NCI-H187 (cell line): ENCODE data around the gene FST.

ENCODE experiments used
- DNase-seq, 2 experiments: peaks; one replicate each; lab custom pipeline; 2025; lab: John Stamatoyannopoulos, UW

The FST gene, protein sequence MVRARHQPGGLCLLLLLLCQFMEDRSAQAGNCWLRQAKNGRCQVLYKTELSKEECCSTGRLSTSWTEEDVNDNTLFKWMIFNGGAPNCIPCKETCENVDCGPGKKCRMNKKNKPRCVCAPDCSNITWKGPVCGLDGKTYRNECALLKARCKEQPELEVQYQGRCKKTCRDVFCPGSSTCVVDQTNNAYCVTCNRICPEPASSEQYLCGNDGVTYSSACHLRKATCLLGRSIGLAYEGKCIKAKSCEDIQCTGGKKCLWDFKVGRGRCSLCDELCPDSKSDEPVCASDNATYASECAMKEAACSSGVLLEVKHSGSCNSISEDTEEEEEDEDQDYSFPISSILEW

DNA sequence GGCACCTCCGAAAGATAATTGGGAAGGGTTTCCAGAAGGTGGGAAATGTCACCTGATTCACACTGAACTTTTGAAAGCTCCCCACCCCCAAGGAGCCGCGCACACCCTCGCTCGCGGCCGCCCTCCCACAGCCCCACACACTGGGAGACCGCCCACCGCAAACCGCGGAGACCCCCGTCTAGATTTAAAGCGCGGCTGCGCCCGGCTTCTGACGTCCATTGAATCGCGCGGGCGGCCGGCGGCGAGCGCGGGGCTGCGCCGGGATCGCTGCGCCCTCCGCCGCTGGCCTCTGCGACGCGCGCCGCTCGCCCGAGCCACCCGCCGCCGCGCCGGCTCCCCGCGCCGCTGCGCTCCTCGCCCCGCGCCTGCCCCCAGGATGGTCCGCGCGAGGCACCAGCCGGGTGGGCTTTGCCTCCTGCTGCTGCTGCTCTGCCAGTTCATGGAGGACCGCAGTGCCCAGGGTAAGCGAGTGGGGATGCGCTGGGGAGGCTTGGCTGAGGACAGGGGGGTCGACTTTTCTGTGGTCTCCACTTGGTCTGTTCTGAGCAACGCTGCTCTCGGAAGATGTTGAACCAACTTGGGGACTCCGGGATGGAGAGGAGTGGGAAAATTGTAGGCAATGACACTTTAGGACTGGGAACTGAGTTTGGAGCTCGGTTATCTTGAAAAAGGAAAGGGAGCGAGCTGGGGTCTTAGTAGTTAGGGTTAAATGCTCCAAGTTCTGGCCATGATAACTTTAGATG, at the start of gene FST:
TSS of gene FST (plus strand) at position 214 of the 743 bp plus-strand sequence. CDS start at position 377, 163 bp downstream.
- DNase-seq = no peak

DNA sequence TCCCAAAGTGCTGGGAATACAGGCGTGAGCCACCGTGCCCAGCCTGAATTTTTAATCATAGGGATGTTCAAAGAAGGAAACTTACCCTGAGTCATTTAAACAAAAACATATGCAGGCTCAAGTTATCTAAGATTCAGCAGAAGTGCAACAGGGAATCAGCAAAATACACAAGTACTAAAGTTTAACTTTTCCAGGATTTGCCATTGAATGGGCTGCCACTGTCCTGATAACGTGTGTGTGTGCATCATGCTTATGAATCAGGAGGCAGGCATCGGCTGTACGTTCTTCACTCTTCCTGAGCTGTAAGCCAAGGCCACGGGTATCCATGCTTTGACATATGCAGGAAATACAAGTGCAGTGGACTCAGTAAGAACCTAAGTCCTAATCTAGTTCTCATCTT, 48.8 kb upstream of the FST start:
- no peak for DNase-seq

DNA sequence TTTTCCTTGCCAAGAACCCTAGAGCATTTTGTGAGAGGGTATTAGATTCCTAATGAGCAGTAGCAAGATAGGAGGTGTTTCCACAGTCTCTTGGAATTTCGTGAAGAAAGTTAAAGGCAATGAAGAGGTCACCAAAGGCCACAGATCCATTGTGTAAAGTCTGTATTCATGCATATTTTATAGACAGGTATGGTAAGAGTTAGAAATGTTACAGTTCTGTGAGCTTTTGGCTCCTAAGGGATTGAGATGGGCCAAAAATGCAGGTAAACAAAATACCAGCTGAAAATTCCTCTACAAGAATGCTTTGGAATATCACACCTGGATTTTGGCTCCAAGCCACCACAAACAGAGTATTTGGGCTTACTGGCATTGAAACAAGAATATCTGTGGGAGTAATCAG, 47.4 kb upstream of the FST start:
- no peak for DNase-seq

DNA sequence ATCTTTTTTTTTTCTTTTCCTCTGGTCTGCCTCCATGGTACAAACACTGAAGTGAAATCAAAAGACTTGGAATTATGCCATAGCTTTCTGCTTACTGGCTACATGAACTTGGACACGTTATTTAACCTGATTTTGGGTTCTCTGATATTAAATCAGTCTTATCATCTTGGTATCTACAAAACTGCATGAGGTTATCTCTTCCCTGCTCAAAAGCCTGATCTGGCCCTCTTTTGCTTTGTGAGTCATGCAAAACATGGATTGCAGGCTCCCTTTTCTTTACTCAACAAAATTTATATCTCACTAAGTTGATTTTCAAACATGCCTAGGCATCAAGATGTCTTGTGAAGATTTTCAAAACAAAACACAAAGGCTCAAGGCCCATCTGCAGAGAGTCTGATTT, 45.9 kb upstream of the FST start:
- DNase-seq = no peak

DNA sequence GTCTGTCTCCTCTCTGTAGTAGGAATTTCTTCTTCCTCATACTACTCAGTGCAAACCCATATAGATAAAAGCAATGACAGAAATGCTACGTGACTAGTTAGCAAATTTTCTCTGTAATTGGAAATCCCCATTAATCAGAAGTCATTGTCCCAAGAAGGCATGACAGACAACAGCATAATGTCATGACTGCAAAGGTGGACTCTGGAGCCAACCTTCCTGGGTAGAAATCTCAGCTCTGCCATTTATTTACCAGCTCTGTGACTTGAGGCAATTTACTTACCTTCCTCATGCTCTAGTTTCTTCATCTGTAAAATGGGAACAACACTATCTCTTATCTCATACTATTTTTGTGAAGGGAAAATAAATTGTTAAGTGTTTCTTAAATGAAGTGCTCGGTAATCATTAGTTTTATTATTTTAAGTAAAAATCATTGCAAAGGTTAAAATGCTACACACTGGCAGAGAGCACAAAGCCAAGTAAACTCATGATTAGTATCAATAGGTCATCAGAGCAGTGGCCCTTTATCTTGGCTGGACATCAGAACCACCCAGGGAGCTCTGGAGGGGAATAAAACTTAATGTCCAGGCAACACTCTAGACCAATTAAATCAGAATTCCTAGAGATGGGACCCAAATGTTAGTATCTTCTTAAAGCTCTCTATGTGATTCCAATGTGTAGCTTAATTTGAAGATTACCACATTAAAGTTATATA, 43.8 kb upstream of the FST start:
- DNase-seq = no peak

DNA sequence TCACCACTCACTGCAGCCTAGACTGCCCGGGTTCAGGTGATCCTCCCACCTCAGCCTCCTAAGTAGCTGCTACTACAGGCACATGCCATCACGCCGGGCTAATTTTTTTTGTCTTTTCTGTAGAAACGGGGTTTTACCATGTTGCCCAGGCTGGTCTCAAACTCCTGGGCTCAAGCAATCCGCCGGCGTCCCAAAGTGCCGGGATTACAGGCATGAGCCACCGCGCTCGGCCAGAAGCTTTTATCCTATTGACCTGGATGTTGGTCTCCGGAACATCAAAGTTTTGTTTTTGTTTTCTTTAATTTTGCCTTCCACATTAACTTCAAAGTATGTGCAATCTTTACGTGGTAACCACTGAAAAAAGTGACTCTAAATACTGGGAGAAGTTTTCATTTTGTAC, 42.4 kb upstream of the FST start:
- no peak for DNase-seq

DNA sequence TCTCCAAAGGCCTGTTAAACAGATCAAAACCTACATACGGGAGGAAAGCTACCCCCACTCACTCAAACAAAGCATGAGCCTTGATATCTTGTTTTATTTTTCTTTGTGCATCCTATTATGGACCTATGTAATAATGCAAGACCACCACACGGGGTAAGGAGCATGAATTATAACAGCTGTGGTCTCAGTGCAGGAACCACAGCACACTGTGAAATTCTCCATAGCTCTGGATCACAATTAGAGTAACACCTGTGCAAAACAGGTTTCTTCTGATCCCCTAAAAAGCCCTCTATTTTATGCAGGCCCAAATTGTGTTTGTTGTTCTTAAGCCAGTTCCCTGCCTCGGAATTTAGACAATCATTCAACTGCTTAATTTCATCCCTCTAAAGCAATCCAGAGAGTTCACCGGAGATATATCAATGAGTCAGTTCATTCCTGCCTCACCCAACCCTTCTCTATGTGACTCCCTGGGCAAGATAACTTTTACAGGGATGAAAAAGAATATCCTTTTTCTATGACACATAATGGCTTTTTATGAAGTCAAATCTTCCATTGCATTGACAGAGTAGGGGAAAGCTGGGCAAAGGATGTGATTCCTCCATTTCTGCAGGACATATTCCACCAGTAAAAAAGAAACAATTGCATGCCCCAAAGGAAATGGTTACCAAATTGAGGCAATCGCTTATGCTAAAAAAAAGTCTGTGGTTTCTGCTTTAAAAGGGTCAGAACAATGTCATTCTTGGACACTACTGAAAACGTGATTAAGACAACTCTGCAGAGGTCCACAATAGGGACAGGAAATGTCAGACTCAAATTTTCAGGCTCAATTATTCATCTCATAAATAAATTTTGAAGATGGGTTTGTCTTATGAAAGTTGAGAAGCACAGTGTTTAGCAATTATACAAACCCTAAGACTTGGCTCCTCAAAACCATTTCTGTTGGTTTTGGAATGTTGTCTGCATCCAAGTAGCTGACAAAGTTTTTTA, 41.6 kb upstream of the FST start:
- no peak for DNase-seq

DNA sequence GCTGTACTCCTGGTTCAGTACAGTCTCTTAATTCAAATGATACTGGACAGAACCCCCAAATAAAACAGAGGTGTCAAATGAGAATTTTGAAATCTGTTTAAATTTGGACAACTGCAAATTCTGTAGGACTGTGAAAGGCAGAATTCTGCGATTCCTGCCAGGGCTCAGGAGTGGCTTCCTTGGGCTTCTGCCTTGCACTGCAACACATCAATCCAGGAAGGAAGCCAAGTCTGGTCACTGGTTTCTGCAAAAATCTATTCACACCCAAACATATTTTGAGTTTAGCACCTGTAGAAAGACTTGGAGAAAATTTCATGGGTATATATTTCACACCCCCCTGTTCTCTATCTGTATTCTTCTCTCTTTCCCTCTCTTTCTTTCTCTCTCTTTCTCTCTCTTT, 37.5 kb upstream of the FST start:
- DNase-seq = no peak

DNA sequence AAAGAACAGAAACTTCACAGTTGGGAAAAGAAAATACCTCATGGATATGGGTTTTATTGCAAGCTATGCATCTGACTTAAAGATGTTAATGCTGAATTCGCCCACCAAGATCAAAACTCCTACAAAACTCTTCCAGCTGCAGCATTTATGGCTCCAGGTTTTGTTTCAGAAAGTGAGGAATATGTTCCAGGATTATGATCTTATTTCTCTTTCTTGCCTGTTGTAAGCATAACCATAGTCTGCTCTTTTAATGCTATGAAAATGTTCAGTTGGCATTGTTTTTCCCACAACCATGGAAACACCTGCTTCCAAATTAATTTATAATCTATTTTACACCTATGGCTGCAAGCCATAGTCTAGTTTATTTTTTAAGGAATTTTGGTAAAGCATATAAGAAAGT, 34.9 kb upstream of the FST start:
- DNase-seq = no peak

DNA sequence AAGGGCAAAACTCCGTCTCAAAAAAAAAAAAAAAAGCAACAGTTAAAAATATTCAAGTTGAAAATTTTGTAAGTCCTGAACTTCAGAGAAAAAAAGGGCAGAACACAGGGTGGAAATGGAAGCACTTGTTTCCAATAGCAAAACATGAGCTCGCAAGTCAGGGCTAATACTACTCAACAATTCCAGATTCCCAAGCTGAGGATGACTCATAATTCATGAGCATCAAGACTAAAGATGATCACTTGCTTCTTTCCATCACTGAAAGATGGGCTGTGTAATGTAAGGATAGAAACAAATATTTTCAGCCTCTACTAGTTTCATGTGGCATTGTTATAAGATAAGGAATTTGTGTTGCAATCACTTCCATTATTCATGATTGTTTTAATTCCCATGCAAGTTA, 33.5 kb upstream of the FST start:
- no peak for DNase-seq

DNA sequence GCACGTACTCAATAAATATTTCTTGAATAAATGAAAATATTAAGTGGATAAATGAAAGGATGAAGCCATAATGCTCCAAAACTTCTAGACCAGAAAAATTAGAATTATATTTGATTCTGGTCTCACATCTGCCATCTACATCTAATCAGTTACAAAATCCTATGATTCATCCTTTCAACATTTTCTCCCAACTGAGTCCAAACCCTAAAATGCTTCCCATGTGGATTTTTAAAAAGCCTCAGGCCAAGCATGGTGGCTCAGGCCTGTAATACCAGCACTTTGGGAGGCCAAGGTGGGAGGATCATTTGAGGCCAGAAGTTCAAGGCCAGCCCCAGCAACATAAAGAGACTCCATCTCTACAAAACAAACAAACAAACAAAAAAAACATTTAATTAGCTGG, 31.6 kb upstream of the FST start:
- DNase-seq = no peak

DNA sequence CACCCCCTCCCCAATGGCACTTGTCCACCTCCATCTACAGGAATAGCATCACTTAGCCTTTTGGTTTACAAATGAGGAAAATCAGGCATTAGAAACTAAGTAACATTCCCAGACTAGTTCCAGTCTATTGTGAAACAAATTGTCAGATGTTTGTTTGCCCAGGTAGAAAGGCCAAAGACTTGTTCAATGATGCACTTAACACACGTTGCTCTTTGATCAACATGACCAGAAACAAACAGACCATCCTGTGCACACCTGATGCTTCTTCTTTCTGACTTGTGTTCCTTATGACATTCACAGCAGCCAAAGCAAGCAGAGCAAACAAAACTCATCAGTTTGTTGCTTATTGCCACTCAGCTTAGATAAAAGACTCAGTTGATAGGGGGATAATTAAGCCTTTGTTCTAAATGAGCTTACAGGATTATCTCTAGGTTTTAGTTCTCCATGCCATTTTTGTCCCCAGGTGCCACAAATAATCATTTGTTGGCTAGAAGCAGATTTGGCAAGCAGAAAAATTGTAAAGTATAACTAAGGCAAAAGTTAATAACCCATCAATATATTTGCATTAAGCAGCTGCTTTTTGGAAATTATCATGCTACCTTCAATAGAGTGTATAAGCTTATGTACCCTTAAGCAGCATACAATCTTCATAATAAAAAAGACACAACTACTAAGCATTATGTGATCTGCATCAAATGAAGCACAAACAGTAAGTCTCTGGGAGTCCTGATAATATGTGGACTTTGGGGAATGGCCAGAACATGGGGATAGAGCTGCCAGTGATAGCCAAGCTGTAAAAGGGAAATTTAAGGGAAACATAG, 26.3 kb upstream of the FST start:
- no peak for DNase-seq

DNA sequence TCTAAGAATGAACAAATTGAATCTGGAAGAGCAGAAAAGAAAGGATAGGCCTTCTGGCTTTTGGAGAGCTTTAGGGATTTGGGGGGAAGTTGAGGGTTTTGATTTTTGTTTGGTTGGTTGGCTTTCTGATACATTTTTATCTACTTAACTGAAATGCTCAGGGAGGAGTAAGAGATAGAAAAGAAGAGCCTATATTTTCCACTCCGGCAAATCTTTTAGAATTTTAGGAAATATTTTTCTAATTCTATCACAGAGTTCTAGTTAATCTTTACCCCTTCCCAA, 25.8 kb upstream of the FST start:
- no peak for DNase-seq

DNA sequence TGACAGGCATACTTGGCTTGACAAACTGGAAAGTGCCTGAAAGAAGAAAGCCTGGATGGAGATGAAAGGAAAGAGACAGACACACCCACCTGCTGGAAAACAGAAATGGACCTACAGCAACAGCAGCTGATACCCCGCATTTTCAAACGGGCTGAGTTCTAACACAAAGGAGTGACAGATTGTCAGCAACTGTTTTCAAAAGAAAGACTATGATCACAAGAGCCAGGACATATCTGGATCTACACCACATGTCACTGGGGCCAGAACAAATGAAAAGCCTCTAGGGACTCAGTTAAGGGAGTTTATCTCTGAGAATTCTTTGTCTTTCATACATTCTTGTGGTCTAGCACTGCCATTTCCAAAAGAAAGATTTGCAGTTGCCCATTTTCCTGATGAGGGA, 24.1 kb upstream of the FST start:
- no peak for DNase-seq

DNA sequence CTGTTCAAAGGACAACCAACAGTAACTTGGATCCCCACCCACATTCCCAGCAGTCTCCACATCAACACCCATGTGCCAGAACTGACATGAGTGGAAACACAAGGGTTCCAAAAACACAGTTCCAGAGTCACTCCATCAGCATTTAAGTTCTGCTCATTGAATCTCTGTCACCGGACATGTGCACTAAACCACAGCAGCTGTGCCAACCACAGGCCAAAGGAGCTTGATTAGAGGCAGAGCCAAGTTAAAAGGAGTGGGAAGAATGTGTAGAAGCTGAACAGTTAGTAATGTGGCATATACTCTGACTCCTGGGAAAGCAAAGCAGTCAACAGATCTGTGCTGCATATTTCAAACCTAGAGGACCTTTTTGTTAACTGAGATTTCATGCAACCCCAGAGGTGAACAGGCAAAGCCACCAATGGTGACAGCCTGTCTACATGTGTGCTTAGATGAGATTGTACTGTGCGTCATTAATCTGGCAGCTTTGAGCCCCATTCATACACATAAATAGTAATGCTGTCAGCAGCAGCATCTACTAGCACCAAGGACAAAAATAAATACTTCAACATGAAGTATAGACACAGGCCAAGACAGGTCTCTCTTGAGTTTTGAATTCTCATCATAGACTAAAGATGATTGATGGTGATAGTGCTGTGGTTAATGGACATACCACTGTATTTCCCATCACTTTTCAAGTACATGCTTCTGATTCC, 16.4 kb upstream of the FST start:
- DNase-seq = no peak

DNA sequence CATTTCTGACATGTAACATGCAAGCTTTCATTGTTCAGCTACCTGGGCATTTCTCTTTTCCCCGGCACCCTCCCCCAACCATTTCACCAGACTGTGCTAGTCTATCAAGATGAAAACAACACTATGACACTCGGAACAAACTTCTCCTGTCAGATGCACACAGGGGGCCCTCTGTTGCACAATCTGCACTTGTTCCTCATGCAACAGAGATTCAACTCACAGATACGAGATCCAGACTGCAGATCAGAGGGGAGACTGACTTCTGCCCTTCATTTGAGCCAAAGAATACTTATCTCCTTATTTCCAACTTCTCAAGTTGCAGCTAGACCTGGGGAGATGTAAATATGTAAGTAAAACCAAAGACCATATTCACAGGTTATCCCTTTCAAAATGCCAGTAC, 15.7 kb upstream of the FST start:
- no peak for DNase-seq

DNA sequence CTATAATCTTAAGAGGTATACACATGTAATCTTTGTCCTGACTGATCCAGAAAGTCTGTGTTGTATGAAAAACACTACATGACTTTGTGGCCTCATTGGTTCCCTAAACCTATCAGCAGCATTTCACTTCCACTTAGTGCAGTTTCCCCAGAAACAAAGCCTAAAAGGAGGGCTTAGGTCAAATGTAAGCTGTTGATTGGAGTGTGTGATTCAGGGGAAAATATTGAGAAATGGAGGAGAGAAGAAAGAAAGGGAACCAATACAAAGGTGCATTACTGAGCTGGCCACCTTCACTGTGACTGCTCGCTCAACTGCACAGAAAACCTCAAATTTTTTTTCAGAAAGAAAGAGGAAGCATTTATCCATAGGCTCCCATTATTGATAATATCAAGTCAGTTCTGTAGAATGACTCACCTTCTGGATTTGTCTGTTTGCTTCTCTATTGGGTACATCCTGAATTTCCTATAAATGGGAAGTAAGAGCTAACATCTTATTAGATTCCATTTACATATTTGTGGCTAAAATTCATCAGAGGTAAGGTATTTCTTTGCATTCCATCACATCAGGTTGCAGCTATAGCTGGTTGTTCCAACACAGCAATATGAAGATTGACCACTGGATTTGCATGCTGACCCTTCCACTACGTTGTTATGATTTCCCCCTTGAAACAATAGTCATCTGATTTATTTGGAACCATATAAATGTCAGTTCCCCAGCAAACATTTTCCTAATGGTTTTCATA, 10.3 kb upstream of the FST start:
- DNase-seq = no peak

DNA sequence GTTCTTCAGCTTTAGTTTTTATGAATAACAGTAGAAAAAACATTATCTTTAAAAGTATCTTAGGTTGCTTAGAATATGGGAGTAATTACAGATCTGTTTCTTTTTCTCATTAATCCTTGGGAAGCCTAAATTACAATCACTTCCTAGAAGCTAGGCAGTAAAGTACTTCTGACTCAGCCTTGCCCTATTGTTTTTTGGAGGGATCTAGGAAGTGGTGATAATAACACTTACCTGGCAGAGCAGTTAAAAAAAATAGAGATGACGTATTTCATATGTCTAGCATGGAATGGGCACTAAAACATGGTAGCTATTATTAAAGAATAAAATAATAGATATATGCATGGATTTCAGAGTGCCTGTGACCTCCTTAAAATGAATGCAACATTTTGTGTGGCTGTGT, 8.2 kb upstream of the FST start:
- DNase-seq = no peak

DNA sequence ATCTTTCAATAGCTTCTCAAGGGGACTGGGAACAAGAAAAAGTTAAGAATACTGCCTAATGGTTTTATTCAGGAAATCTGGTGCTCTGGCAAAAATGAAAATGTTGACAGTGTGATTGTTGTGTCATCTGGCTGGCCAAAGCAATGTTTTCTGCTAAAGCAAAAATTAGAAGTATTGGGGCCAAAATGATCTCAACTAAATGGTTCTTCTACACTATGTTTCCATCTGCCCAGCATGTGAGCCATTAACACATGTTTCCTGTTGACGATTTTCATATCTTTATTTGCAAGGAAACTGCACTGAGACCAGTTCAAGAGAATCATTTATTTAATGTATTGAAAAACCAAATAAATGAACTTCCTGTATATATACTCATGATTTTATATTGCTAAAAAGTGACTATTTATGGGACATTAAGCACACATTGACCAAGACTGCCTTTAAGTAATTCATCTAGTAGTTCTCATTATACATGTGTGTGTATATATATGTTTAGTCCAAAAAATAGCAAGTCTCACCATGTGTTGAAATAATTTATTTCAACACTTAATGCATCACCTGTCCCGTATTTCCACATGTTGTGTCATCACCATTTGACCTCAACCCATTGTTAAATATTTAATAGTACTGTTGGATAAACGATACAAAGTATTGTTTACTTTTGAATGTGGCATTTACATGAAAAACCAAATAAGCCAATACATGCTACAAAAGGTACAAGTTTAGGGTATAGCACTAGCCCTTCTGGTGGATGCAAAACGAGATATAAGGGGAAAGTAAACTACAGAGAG, 7.5 kb upstream of the FST start:
- DNase-seq = no peak
